A549 treated with ZK216348 at 1 μM for 4 hours (cell line): ENCODE measurements around the gene CATSPERE. TPM values are rescaled to one million over a fixed set of nuclear protein-coding genes. Genes with fewer than 3 reads are reported as not detected.

Experiments
- total RNA-seq: library from RNA; stranded (reverse); fragments of 200-300 nt; extraction: Qiagen RNA extraction; gene quantifications from 5 replicates; pipeline ENCODE4 v1.2.3, GENCODE V29; 2022; ENCODE audit warnings: low read depth

Gene CATSPERE, protein sequence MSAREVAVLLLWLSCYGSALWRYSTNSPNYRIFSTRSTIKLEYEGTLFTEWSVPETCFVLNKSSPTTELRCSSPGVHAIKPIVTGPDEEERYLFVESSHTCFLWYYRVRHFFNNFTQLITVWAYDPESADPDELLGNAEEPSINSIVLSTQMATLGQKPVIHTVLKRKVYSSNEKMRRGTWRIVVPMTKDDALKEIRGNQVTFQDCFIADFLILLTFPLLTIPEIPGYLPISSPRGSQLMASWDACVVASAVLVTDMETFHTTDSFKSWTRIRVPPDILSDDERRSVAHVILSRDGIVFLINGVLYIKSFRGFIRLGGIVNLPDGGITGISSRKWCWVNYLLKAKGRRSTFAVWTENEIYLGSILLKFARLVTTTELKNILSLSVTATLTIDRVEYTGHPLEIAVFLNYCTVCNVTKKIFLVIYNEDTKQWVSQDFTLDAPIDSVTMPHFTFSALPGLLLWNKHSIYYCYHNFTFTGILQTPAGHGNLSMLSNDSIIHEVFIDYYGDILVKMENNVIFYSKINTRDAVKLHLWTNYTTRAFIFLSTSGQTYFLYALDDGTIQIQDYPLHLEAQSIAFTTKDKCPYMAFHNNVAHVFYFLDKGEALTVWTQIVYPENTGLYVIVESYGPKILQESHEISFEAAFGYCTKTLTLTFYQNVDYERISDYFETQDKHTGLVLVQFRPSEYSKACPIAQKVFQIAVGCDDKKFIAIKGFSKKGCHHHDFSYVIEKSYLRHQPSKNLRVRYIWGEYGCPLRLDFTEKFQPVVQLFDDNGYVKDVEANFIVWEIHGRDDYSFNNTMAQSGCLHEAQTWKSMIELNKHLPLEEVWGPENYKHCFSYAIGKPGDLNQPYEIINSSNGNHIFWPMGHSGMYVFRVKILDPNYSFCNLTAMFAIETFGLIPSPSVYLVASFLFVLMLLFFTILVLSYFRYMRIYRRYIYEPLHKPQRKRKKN
- total RNA-seq = 0.07 to 0.38 TPM (median 0.18 TPM) in 3 of 5 replicates, not detected in the others

DNA sequence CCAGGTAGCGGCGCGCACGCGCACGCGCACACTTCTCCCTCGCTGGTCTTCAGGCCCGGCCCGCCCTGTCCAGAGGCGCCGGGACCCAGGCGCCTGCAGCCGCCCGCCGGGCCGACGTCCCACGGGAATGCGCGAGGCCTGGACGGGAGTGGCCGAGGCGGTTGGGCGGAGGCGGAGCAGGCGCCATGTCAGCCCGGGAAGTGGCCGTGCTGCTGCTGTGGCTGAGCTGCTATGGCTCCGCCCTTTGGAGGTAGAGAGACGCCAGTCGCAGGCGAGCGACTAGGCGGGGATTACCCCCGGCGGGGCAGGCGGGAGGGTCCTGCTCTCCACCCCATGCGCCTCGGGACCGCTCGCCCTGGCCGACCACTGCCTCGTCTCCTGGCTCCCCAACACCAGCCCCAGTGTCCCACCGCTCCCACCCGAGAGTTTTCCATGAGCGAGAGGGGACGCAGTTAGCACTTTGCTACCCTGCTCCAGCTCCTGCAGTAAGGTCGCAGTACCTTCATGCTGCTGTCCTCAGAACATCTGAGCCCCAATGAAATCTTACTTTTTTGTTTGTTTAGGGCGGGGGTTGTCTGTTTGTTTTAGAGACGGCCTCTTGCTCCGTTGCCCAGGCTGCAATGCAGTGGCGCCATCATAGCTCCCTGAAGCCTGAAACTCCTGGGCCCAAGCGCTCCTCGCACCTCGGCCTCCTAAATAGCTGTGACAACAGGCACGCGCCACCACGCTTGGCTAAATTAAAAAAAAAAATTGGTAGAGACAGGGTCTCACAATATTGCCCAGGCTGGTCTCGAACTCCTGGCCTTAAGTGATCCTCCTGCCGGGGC is at the start of gene CATSPERE:
TSS of gene CATSPERE (plus strand) at position 29 of the 827 bp plus-strand sequence. CDS start at position 186, 157 bp downstream.

DNA sequence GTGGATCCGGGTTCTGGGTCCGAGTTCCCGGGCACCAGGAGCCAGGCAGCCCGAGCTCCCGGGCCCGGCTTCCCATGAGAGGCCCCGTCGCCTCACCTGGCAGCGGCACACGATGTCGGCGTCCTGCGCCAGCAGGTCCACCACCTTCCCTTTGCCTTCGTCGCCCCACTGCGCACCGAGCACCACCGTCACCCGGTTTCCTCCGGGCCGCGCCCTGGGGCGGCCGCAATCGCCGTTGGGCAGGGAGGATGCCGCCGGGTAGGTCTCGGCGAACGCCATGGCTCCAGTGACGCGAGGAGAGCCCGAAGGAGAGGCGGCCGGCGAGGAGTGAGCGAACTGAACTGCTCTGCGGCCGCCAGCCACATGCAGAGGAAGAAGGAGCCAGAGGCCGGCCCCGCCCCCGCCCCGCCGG is 9.5 kb upstream of the CATSPERE start, which contains the start of gene ADSS2:
TSS of gene ADSS2 (minus strand) at position 371 of the 412 bp plus-strand sequence. CDS start at position 279, 92 bp downstream.

DNA sequence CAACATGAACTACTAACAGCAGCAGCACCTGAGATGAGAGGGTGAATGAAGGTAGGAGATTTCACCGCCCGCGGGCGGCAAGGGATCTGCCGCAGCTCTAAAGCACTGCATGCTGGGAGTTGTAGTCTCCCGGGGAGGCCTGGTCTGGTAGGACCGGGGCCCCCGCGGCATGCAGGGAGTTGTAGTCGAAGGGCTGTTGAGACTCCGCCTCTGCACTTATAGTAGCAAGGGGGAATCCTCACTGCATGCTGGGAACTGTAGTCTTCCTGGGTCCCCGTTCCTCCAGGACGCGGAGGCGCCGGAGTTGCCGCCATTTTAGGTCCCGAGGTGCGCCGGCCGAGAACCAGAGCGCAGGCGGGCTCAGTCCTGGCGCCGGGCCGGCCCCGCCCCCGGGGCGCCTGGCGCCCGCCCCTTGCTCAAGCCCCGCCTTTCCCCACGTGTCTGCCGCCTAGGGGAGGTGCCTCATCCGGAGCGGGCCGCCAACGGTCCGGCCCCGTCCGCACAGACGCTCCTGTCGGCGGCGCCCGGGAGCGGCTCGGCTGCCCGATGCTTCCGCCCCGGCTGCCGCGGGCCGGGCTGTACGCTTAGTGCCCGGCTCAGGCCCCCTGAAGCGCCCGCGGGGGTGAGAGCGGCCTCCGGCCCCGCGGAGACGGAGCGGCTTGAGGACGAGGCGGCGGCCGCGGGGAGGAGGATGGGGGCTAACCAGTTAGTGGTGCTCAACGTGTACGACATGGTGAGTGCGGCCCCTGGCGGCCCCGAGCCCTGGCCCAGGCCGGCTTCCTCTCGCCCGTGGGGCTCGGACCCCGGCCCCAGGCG is 191.8 kb downstream of the CATSPERE start, which contains the start of gene DESI2:
TSS of gene DESI2 (plus strand) at position 504 of the 816 bp plus-strand sequence. CDS start at position 692, 188 bp downstream.

Other genes with a start within 250 kb of the CATSPERE start
- 38.4 to 54.4 TPM (median 49.2 TPM) in 5 replicates for gene ADSS2, start 9.4 kb upstream of the CATSPERE start, total RNA-seq
- gene DESI2, start 191.9 kb downstream of the CATSPERE start, total RNA-seq = 18.1 to 33.6 TPM (median 31.9 TPM) in 5 replicates